Panc1 (cell line): ENCODE results near the gene PKNOX2. TPM values are rescaled to one million over a fixed set of nuclear protein-coding genes. Genes with fewer than 3 reads are reported as not detected.

Experiments
- ATAC-seq: fragments of 200-7000 bp; cut with Tn5 transposase; 2 replicates; pipeline ENCODE4 v1.9.1; 2020; ENCODE audit warnings: mild to moderate bottlenecking, moderate library complexity
- BruUV-seq: library from RNA; stranded (reverse); fragments of 400-500 nt; replicated peaks from 2 replicates; lab custom pipeline; 2021; lab: Mats Ljungman, UMichigan
- CTCF ChIA-PET: fragments of 300-600 bp; sonication (Branson Sonifier 250); formaldehyde crosslinking; loops from one replicate; lab custom pipeline; 2022; ENCODE audit warnings: antibody characterized with exemption; lab: Charles Lee
- POLR2A ChIA-PET: fragments of 300-600 bp; sonication (Branson Sonifier 250); formaldehyde crosslinking; loops from one replicate; lab custom pipeline; 2022; ENCODE audit warnings: antibody characterized with exemption; lab: Charles Lee
- DNase-seq: peaks from one replicate; pipeline ENCODE4 v3.0.0-alpha.2; 2010; ENCODE audit warnings: low read depth, low spot score
- H3K27ac ChIP-seq: 2 replicates; pipeline ENCODE4 v1.5.1; 2011; ENCODE audit warnings: mild to moderate bottlenecking, low read length, inconsistent platforms
- H3K27me3 ChIP-seq: fragments of 200-500 bp; sonication (Bioruptor generic); 2 replicates; pipeline ENCODE4 v1.6.0; 2014; ENCODE audit warnings: low read length, inconsistent platforms; ENCODE audit not compliant: control insufficient read depth, insufficient read depth
- H3K36me3 ChIP-seq: fragments of 200-500 bp; sonication (Bioruptor generic); 2 replicates; pipeline ENCODE4 v1.5.1; 2014; ENCODE audit warnings: inconsistent platforms, mild to moderate bottlenecking, low read length, moderate library complexity; ENCODE audit not compliant: control insufficient read depth, insufficient read depth
- H3K4me1 ChIP-seq: 2 replicates; pipeline ENCODE4 v1.5.1; 2011; ENCODE audit warnings: inconsistent platforms, mild to moderate bottlenecking, low read length, moderate library complexity; ENCODE audit not compliant: control insufficient read depth, insufficient read depth
- H3K4me3 ChIP-seq, 2 experiments: 2 replicates each; pipeline ENCODE4 v1.5.1; 2011 to 2012; ENCODE audit warnings: low read depth in 2 of 2, low read length in 2 of 2, mild to moderate bottlenecking in 2 of 2, inconsistent platforms in 1 of 2, moderate library complexity in 1 of 2
- H3K9me3 ChIP-seq: fragments of 200-500 bp; sonication (Bioruptor generic); 2 replicates; pipeline ENCODE4 v1.5.1; 2014; ENCODE audit warnings: low read depth, mild to moderate bottlenecking, inconsistent platforms, low read length, moderate library complexity; ENCODE audit not compliant: control insufficient read depth, insufficient read depth
- CTCF ChIP-seq: fragments of 450-650 bp; IDR thresholded peaks from 2 replicates; pipeline ENCODE4 v1.5.1; 2017; ENCODE audit warnings: mild to moderate bottlenecking
- POLR2AphosphoS5 ChIP-seq: IDR thresholded peaks from 2 replicates; pipeline ENCODE4 v1.6.1; 2012; ENCODE audit warnings: mild to moderate bottlenecking, low read depth, low read length, moderate library complexity
- REST ChIP-seq, 2 experiments: IDR thresholded peaks; 2 replicates each; pipeline ENCODE4 v1.6.1; 2011 to 2012; ENCODE audit warnings: low read depth in 2 of 2, control low read depth in 1 of 2, low read length in 1 of 2, mild to moderate bottlenecking in 1 of 2, moderate library complexity in 1 of 2; ENCODE audit not compliant: insufficient read depth in 1 of 2
- SIN3A ChIP-seq: IDR thresholded peaks from 2 replicates; pipeline ENCODE4 v1.6.1; 2012; ENCODE audit warnings: low read depth, mild to moderate bottlenecking, low read length, moderate library complexity, borderline replicate concordance; ENCODE audit not compliant: insufficient read depth
- TCF7L2 ChIP-seq: IDR thresholded peaks from 2 replicates; pipeline ENCODE4 v1.6.1; 2011; ENCODE audit warnings: mild to moderate bottlenecking, low read depth, low read length, inconsistent platforms
- in situ Hi-C: cut with HindIII; loops from 2 replicates; pipeline ENCODE4 v1.10.0; 2016; ENCODE audit warnings: low sequenced_read_pairs, low pct_unique_long_range_greater_than_20kb
- intact Hi-C: fragments of 100-400 bp; cut with micrococcal nuclease; formaldehyde crosslinking; loops from one replicate; pipeline ENCODE4 v1.10.0; 2022; ENCODE audit not compliant: unreplicated experiment
- total RNA-seq: library from RNA; stranded (reverse); gene quantifications from one replicate; pipeline ENCODE4 v1.2.1, GENCODE V29; 2021; ENCODE audit not compliant: unreplicated experiment

PKNOX2 gene
- total RNA-seq, 1 experiment from 2014 or later = not detected

GRCh38 chr11:125404157-125404810 lies 239.7 kb downstream of the PKNOX2 start:
- peak; percentile 6; the same call in 1 of the 2 replicates for ATAC-seq
- H3K36me3 ChIP-seq = no peaks in the 10 kb centered on the region; the same call in 1 of the 2 replicates
- no peak overlapping the region for H3K27ac ChIP-seq
- CTCF ChIA-PET = interaction anchor here (0.8 to 2.3 kb wide), 3 partner anchors 14 to 313 kb away, joined by 3 to 8 read pairs (median 7); no protein-coding TSS in a partner anchor
- in situ Hi-C loops (no loop called here), intact Hi-C loops (loop anchor here (5.0 to 10.0 kb wide), 3 partner anchors 57 to 439 kb away; no protein-coding TSS in a partner anchor)
- no peaks in the 10 kb centered on the region for H3K9me3 ChIP-seq
- 0 out of 2 replicates have a peak, but pooled peaks cover 5% of the 10 kb centered on the region for H3K4me1 ChIP-seq
- TF ChIP-seq POLR2AphosphoS5 (no peak), TCF7L2 (no peak), SIN3A (no peak), REST (IDR thresholded peaks at IDR 0.05; ENCODE audit: insufficient read depth in 1 of 2, low read depth in 2 of 2, low read length in 1 of 2) (no peak), CTCF (no peak)
- no peak overlapping the region for H3K4me3 ChIP-seq
- BruUV-seq = no TSS peak
- POLR2A ChIA-PET = no interaction called here
- peaks cover 64% of the 10 kb centered on the region for H3K27me3 ChIP-seq
- DNase-seq = no peak

DNA sequence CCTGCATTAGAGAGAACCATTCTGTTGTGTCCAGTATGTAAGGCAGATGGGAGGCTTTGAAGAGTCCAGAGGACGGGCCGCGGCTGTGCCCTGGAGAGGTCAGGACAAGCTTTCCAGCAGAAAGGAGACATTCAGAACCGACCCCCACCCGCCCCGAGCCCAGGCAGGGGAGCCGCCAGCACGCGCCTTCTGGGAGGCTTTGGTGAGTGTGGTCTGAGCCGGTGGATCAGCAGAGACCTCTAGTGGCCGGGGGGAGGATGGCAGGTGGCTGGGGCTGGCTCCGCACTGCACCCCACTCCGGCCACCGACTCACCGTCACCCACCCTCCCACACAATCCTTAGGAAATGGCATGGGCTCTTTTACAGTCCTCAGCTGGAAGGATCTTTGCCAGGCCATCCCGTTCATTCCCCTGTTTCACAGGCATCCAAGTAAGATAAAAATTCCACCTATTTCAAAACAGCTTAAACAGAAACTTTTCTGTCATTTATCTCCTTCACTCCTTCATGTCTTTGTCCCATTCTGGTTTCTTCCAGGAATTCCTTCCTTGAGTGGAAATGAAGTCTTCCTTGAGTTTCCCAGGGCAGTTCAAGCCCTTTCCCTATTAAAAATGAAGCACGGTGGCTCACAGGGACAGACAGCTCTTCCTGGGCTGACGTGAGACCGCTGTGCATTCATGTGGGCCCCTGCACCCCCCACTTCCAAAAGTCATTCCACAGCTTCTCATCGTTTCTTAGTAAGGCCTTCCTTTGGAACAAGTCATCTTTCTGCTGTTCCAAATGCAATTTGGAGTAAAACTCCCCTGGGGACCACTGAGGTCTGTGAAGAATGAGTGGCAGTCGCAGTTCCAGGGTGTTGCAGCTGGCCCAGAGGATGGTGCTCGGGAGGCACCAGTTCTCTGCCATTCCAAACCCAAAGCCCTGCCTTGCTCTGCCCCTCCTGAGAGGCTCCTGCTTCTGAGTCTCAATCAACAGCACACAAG lies 240.6 kb downstream of the PKNOX2 start:
- H3K9me3 ChIP-seq = no peaks in the 10 kb centered on the region
- ChIA-PET POLR2A (no interaction called here), CTCF (interaction anchor here (0.6 to 2.3 kb wide), 5 partner anchors 13 to 314 kb away, joined by 3 to 8 read pairs (median 7); no protein-coding TSS in a partner anchor)
- no peaks in the 10 kb centered on the region; the same call in 1 of the 2 replicates for H3K36me3 ChIP-seq
- intact Hi-C loops = loop anchor here (5.0 to 10.0 kb wide), 3 partner anchors 58 to 440 kb away; no protein-coding TSS in a partner anchor
- in situ Hi-C loops = no loop called here
- H3K4me3 ChIP-seq = no peak overlapping the region
- H3K27me3 ChIP-seq = peaks cover 60% of the 10 kb centered on the region
- DNase-seq (peak; percentile 46), ATAC-seq (peak; percentile 92)
- no TSS peak for BruUV-seq
- TF ChIP-seq CTCF (peak; percentile 100), SIN3A (no peak)
- H3K27ac ChIP-seq = no peak overlapping the region
- H3K4me1 ChIP-seq = 0 out of 2 replicates have a peak, but pooled peaks cover 5% of the 10 kb centered on the region
